NCI-H1092 treated with DMSO at 0.1 percent for 48 hours (cell line): ENCODE results near the gene TRIM16.
"Not testable (repeated sequence)": the region's sequence is repeated elsewhere in the genome, so short reads cannot be mapped to it uniquely, and the experiment has no call there.

ENCODE experiments used
- DNase-seq: peaks from one replicate; lab custom pipeline; 2025; lab: John Stamatoyannopoulos, UW

Gene TRIM16

GRCh38 chr17:15658296-15658695, 25.8 kb downstream of the TRIM16 start:
- no peak for DNase-seq

- DNase-seq = no peak
Observed at GRCh38 chr17:15657868-15658267, 26.2 kb downstream of the TRIM16 start.

- no peak for DNase-seq
Observed at GRCh38 chr17:15654886-15655561, 29.1 kb downstream of the TRIM16 start.

GRCh38 chr17:15654401-15654800, 29.7 kb downstream of the TRIM16 start:
- not testable (repeated sequence) for DNase-seq

- no peak for DNase-seq
Observed at GRCh38 chr17:15652960-15653359, 31.2 kb downstream of the TRIM16 start.

GRCh38 chr17:15651583-15652110, 32.5 kb downstream of the TRIM16 start:
- peak; percentile 43 for DNase-seq

GRCh38 chr17:15650741-15651582, 33.1 kb downstream of the TRIM16 start:
- DNase-seq = peak; percentile 16

GRCh38 chr17:15649861-15650421, 34.2 kb downstream of the TRIM16 start:
- DNase-seq = no peak

- no peak for DNase-seq
Observed at GRCh38 chr17:15648386-15648785, 35.7 kb downstream of the TRIM16 start.

GRCh38 chr17:15645942-15646312, 38.2 kb downstream of the TRIM16 start:
- DNase-seq = not testable (repeated sequence)

GRCh38 chr17:15645099-15645941, 38.8 kb downstream of the TRIM16 start:
- DNase-seq = not testable (repeated sequence)

- DNase-seq = not testable (repeated sequence)
Observed at GRCh38 chr17:15642505-15643251, 41.4 kb downstream of the TRIM16 start.

- DNase-seq = not testable (repeated sequence)
Observed at GRCh38 chr17:15642014-15642413, 42.1 kb downstream of the TRIM16 start.

GRCh38 chr17:15630930-15631453, 53.1 kb downstream of the TRIM16 start:
- DNase-seq = not testable (repeated sequence)

GRCh38 chr17:15629991-15630390, 54.1 kb downstream of the TRIM16 start:
- DNase-seq = not testable (repeated sequence)

- DNase-seq = not testable (repeated sequence)
Observed at GRCh38 chr17:15623661-15624209, 60.4 kb downstream of the TRIM16 start.

- not testable (repeated sequence) for DNase-seq
Observed at GRCh38 chr17:15623255-15623654, 60.9 kb downstream of the TRIM16 start.

GRCh38 chr17:15622124-15622523, 62.0 kb downstream of the TRIM16 start:
- not testable (repeated sequence) for DNase-seq

- DNase-seq = not testable (repeated sequence)
Observed at GRCh38 chr17:15619331-15620058, 64.6 kb downstream of the TRIM16 start, which contains the start of gene FBXW10B. TSS of gene FBXW10B (minus strand) at chr17:15619704. CDS start at chr17:15619512, 192 bp downstream.
